Embryonic facial prominence (tissue), 1 donor: ENCODE measurements around the gene CNTNAP2.

Source experiments
- DNase-seq: peaks from one replicate; pipeline ENCODE4 v3.0.0-alpha.2; 2016; ENCODE audit errors: extremely low spot score

CNTNAP2 gene

DNA sequence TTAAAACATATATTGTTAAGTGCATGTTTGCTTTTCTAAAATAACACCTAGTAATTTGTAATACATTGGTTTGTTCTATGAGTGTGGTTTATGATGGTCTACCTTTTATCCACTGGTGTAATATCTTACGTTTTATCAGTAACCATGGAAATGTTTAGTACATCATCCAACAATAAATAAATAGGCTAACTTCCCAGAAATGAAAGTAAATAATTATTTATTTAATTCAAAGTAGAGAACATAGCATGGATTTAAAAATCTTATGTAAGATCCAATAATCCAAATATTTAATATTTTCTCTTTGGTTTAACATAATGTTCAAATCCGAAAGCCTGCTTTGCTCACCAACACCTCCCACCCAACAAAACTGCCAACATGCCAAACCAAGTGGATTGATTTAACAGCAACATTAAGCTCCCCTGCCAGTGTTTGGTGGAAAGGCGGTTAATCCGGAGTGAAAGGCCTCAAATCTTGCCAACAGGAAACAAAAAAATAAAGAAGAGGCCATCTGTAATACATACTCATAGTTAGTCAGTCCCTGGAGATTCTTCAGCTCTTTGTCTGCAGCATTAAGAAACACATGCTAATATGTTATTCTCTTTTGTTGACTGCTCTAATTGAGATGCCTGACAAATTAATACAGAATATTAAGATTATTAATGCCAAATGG, 897.8 kb downstream of the CNTNAP2 start:
- no peak for DNase-seq

DNA sequence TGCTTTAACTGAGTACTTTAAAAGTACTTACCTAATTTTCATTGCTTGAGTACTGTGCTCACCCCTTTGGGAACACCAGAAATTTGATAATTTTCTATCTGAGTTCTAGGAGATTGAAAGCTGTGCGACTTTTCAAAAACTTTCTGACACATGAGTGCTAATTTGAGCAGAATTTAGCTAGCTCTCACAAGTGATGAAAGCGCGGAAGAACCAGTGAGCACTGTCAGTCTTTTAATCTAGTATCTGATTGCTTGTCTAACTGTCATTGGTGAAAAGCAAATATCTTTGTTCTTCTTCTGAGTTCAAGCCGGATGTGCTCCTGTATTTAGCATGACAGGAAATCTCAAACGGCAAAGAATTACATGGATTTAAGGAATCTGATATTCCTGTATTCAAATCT, 899.4 kb downstream of the CNTNAP2 start:
- no peak for DNase-seq

DNA sequence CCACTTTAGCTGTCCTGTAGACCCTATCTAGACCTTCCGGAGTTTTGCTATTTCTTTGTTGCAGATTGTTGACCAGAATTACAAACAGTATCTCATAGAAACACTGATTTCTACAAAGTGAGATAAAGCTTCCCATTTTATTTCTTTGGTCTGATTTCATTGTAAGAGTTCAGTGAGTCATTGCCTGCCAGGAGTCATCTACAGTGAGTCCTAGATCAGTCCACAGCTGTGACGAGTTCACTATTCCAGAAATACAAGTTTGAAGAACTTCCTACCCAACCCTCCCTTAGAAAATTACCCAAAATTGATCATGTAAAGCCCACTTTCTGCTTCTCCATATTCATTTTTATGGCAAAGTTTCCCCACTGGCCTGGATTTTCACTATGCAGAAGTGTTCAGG, 905.5 kb downstream of the CNTNAP2 start:
- no peak for DNase-seq

DNA sequence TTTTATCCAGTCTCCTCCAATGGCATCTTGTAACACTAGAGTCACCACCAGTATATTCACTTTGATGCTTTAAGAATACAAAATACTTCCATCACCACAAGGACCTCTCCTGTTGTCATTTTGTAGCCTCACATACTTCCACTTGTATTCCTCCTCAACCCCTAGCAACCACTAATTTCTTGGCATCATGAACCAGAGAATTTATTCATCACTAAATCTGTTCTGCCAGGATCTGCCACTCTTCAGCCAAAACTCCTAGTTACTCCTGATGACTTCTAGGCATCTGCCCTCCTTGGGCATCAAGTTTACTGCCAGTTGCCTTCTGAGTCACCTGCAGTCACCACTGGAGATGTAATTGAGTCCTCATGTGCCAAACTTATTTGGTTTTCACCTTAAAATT, 906.8 kb downstream of the CNTNAP2 start:
- DNase-seq, result no peak

DNA sequence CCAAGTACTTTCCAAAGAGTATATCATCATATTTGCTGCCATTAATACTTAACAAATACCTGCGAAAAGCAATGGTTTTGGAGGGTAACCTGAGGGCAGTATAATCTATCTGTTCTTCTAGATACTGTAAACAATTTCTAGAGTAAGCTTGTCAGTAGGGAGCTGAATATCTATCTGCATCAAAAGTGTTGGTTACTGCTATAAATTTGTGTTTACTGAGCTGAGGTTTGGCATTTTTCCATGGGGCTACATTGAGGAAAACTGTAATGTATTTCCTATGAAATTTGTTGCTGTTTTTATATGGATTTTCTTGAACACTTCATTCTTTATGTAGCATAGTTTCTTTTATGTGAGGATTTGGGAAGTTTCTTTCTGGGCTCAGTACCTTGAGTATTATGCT, 913.4 kb downstream of the CNTNAP2 start:
- DNase-seq, result no peak

DNA sequence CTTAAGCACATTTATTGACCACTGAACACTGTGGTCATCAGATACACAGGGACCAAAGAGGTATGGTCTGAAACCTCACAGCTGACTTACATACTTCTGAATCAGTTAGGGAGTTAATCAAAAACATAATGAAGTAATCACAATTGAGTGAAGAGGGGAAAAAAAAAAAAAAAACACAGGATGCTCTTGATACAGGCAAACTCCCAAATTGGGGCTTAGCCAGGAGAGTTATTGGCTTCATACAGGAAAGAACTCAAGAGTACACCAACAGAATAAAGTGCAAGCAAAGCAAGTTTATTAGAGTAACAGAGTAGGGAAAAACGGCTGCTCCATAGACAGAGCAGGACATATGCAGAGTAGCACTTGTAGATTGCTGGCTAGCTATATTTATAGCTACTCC, 917.0 kb downstream of the CNTNAP2 start:
- DNase-seq, result no peak

DNA sequence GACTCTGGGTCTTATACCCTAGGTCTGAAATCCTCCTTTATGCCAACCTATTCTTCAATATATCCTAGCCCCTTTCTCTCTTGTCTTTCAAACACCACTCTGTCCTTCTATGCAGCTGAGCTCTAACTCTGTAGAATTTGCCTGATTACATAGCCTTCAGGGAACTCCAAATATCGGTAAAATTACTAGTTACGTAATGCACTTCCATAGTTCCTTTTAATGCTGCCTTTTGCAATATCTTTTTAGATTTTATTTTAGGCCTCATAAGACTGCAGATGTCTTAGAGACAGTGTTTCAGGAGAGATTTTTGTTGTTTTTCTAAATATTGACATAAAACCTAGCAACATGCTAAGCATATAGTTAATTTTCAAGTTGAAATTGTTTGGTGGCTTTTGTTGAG, 924.8 kb downstream of the CNTNAP2 start:
- DNase-seq, result no peak

DNA sequence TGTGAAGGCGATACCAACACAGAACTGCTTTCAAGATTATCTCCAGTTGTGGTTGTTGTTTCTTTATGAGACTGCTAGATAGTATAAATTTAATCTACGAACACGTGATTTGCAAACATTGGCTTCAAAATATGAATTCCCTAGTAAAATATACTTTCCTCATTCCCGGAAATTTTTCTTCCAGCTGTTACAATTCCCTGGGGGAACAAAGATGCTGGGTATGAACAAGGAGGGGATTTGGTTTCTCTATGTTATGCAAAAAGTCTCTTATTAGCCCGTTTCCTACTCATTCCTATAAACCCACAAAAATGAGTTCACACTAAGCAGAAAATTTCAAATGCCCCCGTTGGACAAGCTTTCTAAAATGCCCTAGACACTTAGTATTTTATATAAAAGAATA, 928.3 kb downstream of the CNTNAP2 start:
- no peak for DNase-seq

DNA sequence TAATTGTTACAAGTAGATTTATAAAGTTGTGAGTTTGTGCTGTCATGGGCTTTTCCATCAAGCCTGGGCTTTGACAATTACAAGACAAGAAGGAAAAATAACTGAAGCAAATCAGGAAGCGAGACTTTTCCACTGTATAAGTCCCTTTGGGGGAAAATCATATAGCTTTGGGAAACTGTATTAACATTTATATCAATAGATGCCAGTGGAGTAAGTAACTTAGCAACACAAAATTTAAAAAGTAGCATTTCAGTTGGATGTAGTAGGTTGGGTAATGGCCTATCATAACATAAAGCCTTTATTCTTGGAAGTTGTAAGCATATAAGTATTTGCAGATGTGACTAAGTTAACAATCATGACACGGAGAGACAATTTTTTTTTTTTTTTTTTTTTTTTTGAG, 931.1 kb downstream of the CNTNAP2 start:
- DNase-seq, result no peak

DNA sequence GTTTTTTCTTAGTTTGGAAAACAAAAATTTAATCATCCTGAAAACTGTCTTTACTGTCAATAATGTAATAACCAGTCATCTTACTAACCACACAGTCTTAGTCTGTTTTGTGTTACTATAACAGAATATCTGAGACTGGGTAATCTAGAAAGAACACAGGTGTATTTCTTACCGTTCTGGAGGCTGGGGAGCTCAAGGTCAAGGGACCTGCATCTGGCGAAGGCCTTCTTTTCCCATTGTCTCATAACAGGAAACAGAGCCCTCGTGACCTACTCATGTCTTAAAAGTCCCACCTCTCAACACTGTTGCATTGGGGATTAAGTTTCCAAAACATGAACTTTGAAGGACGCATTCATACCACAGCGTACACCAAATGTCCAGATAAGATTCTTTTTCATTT, 932.3 kb downstream of the CNTNAP2 start:
- no peak for DNase-seq

DNA sequence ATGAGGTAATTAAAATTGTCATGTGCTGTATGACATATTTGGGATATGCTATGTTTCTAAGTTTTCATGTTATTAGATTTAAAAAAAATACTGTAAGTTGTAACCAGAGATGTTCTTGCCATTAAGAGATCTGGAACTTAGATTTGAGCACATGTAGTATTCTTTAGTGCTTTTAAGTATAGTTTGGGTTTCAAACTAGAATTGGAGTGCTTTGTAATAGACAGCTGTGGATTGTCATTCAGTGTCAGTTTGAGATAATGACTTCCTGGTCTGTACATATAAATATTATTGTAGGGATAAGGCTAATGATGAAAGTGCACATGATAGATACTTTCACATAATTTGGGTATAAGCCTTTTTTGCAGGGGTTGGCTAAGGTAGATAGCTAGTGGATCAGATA, 936.2 kb downstream of the CNTNAP2 start:
- no peak for DNase-seq

DNA sequence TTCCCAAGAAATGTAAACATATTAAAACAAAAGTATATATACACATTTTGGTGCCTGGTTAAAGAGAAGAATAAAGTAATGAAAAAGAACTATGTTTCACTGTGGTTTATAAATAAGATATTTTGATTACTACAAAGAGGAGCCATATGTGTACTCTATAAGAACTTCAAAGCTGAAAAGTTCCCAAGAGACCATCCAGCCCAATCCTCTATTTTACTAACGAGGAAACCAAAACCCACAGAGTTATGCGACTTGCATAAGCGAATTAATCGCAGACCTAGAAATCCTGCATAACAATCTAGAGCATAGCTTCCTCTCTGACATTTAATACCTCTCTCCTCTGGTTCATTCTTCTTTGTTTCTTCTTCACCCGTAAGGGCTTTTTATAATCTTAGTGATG, 937.1 kb downstream of the CNTNAP2 start:
- DNase-seq, result no peak

DNA sequence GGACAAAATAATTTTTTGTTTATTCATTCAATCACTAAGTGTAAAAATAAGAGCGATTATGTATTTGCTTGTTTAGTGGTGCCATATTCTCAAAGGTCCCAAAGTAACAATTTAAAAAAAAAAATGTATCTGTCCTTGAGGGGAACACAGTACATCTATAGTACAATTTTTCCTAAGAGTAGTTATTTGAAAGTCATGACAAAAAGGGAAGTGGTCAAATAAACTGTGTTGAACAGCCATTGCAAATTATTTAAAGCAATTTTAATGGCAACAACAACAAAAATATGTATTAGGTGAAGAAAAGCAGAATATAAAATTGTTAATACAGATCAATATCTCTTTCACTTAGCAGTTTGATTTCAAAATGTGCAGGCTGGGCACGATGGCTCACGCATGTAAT, 943.5 kb downstream of the CNTNAP2 start:
- DNase-seq, result no peak

DNA sequence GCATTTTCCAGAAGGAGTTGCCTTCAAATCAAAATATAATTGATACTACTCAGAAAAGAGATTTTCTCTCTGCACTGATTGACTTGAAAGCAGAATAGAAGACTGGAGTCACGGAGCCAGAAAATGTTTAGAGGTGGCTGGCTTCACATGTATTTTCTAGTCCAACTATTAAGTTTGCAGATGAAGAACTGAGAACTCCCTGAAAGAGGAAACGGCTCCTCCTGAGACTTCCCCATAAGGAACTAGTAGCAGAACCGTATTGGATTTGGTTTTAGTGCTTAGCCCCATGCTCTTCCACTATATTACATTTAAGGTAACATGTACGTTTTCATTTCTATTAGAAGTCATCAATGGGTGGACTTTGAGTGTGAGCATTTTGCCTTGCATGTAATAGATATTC, 946.3 kb downstream of the CNTNAP2 start:
- no peak for DNase-seq

DNA sequence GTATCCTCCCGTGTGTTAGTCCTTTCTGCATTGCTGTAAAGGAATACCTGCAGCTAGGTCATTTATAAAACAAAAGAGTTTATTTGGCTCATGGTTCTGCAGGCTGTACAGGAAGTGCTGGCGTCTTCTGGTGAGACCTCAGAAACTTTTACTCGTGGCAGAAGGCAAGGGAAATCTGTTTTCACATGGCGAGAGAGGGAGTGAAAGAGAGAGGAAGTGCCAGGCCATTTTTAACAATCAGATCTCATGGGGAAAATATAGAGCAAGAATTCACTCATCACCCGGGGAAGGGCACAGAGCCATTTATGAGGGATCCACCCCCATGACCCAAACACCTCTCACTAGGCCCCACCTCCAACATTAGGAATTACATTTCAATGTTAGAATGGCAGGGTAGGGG, 952.2 kb downstream of the CNTNAP2 start:
- DNase-seq, result no peak

DNA sequence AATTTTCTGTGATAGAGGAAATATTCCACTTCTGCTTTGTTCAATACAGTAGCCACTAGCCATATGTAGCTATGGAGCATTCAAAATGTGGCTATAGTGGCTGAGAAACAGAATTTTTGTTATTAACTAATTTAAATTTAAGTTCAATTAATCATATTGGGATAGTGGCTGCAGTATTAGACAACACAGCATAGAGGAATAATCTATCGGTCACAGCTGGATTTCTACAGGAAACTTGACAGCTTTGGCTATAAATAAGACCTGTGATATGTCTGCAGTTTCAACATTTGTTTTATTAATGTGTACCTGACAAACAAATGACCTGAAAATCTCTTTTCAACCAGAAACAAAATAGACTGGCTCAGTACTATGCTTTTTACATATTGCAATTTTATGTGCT, 953.2 kb downstream of the CNTNAP2 start:
- no peak for DNase-seq

DNA sequence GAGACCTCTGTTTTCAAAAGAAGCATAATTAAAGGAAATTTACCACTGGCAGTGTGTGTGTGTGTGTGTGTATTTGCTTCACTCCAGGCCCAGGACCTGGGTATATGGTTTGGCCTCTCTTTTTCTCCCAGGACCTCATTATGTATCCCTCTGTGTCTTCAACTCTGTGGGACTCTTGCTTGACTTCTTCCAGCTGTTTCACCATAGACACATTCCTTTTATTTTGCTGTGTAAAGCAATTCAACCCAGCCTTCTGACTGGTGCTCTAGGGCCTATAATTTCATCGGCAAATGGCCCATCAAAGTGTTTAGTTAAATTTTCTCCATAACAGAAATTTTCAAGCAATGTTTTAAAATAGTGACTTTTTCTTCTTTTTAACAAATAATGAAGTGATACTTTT, 954.3 kb downstream of the CNTNAP2 start:
- no peak for DNase-seq

DNA sequence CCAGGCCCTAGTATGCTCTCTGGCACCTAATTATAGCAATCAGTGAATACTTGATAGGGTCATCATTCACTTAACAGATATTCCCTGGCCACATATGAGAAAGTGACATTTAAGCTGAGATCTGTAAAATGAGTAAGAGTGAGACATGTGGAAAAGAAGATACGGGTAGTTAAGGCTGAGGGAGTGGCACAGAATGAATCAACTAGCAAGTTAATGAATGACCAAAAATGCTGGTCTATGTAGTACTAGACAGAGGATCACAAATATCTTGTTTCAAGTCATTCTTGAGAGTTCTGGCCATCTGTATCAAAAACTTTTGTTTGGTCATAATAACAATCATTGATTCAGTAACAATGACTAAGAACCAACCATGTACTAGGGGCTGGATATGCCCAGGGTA, 954.9 kb downstream of the CNTNAP2 start:
- no peak for DNase-seq

DNA sequence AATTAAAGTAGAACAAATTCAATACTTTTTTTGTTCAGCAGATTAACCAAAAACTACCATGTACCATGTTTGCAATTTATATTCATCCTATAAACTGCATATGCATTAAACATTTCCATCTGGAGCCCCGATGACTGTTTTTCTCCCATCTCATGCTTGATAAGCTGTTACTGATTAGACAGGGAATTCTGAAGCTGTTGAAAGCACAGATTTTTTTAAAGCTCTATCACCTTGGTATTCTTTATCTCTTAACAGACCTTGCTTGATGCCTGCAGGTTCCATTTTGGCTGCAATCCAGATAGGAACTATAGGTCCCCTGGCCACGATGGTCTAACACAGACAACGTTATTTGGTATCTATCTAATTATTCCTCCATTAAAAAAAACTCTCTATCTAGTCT, 961.7 kb downstream of the CNTNAP2 start:
- no peak for DNase-seq

DNA sequence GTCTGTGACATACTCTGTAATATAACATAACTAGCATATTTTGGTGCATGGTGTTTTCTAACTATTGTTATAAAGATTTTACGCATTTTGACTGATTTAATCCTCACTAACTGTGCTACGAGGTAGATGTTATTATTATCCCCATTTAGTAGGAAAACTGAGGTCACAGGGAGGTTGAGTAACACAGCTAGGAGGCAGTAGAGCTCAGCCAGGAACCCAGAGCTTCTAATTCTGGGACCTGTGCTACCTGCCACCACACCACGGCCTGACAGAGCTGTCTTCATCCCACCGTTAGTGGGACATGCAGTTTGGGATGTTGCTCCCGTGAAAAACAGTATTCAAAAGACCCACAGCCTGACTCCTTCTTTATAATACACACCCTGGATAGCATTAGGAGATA, 962.5 kb downstream of the CNTNAP2 start:
- DNase-seq, result no peak

DNA sequence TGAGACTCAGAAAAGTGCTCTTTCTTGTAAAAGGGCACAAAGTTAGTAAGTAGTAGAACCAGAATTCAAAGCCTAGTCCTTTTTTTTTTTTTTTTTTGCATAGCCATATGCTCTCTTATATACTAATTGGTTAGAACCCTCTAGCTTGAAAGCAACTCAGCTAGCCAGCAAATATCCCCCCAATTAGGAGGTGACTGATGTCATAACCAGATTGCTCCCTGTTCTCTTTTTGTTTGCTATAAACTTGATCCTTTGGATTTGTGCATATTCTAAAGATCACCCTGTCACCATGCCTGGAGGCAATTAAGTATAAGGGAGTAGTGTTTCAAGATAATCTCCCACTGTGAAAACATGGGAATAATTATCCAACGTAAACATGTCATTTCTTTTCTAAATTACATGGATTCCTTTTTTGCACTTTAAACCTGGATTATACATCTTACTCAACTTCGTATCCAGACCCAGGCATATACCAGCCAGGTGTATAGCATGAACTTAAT, 963.4 kb downstream of the CNTNAP2 start:
- no peak for DNase-seq

DNA sequence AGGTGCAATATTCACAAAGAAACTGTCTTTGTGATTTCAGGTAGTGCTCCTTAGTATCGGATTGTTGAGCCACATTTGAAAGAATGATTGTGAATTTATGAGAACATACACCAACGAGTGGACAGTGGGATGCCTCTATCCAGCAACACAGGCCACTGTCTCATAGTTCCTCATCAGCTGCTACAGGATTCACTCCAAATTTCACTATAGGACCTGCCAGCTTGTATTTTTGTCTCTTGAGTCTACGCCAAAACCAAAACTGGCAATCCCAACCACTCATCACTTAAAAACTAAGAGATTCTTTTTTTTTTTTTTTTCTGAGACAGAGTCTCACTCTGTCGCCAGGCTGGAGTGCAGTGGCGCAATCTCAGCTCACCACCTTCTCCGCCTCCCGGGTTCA, 964.5 kb downstream of the CNTNAP2 start:
- DNase-seq, result no peak

DNA sequence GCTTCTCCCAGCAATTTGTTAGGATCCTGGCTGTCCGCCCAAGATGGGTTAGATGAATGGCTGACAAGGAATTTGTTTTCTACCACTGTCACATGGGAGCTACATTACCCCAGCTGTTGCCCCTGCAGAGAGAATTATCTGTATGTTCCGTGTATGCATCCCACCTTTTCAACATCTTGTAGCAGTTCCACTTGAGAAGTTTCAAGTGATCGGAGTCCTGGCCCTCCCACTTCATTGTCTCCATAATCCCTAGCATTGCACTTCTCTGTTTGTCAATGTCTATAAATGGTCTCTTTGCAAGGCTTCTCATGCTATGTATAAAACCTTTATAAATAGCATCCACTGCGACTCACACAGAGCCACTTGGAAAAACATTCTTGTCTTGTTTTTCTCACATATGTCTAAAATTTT, 972.5 kb downstream of the CNTNAP2 start:
- no peak for DNase-seq

DNA sequence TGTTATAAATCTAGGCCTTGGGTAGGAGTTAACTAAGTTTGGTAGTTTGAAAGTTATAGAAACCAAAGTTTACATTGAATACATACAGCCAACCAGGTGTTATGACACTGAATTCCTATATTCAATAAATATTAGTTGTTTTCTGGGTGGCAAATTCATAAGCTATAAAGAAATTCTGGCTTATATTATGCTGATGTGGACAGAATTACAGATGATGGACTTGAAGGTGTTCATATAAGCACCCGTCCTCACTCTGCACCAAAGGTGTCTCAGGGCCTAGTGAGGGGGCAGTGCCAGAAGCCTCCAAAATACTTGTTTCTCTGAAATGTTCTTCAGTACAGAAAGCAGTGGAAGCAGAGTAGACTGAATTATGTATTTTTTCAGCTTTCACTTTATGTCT, 973.0 kb downstream of the CNTNAP2 start:
- no peak for DNase-seq
